Measurements from ENCODE around the gene DNAJC11.

- TF ChIP-seq POLR2A (IDR thresholded peaks at IDR 0.05; ENCODE audit: low read length) = no peak
- TF ChIP-seq MAX (IDR thresholded peaks at IDR 0.05) = no peak
- TF ChIP-seq SMC3 (IDR thresholded peaks at IDR 0.05) = no peak
- TF ChIP-seq SREBF2 (IDR thresholded peaks at IDR 0.05) = no peak
- no peak for TF ChIP-seq CTCF (IDR thresholded peaks at IDR 0.05)
- no peak for TF ChIP-seq RAD21 (conservative IDR thresholded peaks at IDR 0.05 in 1 of 2, IDR thresholded peaks at IDR 0.05 in 1 of 2)
- no peak for TF ChIP-seq CEBPB (IDR thresholded peaks at IDR 0.05)
- TF ChIP-seq RCOR1 (IDR thresholded peaks at IDR 0.05; ENCODE audit: low read depth, low read length) = no peak
- no peak for TF ChIP-seq NR3C1 (IDR thresholded peaks at IDR 0.05)
Observed at GRCh38 chr1:6587261-6588005, 114.2 kb downstream of the DNAJC11 start.

Measured in A549 (cell line).